ENCODE data around the gene SLC45A2. TPM values are rescaled to one million over a fixed set of nuclear protein-coding genes. Genes with fewer than 3 reads are reported as not detected.
A peak's percentile ranks its signal among the peaks of the same experiment; 100 is the strongest.
"Not testable (repeated sequence)": the region's sequence is repeated elsewhere in the genome, so short reads cannot be mapped to it uniquely, and the experiment has no call there.

SLC45A2 gene
- total and polyA plus RNA-seq, 9 of the 15 experiments (the other 6 are each of a cell fraction or from before 2014, with no cell fraction given) = 0.03 to 0.29 (median 0.14) TPM; not detected in 4

DNA sequence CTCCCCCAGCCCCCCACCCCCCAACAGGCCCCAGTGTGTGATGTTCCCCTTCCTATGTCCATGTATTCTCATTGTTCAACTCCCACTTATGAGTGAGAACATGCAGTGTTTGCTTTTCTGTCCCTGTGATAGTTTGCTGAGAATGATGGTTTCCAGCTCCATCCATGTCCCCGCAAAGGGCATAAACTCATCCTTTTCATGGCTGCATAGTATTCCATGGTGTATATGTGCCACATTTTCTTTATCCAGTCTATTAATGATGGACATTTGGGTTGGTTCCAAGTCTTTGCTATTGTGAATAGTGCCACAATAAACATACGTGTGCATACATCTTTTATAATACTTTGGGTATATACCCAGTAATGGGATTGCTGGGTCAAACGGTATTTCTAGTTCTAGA is 69.6 kb downstream of the SLC45A2 start:
- FAIRE-seq; H3K27me3 ChIP-seq (ENCODE audit: control insufficient read depth in 2 of 2, insufficient read depth in 2 of 2, low read length in 2 of 2); H3K4me2 ChIP-seq (ENCODE audit: insufficient read depth, low read length); H2AFZ ChIP-seq (ENCODE audit: low read depth, low read length); BruUV-seq (replicated peaks); H3K4me1 ChIP-seq (replicated peaks in 1 of 2; ENCODE audit: control insufficient read depth in 2 of 2, insufficient read depth in 2 of 2, low read length in 2 of 2); H3K79me2 ChIP-seq (ENCODE audit: control insufficient read depth, insufficient read depth, low read length); H3K27ac ChIP-seq (ENCODE audit: extremely low read depth, low read depth, low read length); H3K9ac ChIP-seq (ENCODE audit: insufficient read depth in 1 of 2, low read depth in 2 of 2, low read length in 2 of 2); DNase-seq (ENCODE audit: extremely low read depth in 1 of 4, low spot score in 3 of 4); H4K20me1 ChIP-seq (replicated peaks; ENCODE audit: control insufficient read depth, insufficient read depth, low read length); H3K9me1 ChIP-seq (ENCODE audit: control insufficient read depth, insufficient read depth, low read length); H3K36me3 ChIP-seq (ENCODE audit: control insufficient read depth, insufficient read depth, low read length); POLR2A ChIA-PET; in situ Hi-C loops (cut with MboI); intact Hi-C loops (cut with micrococcal nuclease); H3K4me3 ChIP-seq; H3K9me3 ChIP-seq (replicated peaks; ENCODE audit: control insufficient read depth, insufficient read depth, low read depth, low read length); ATAC-seq: not testable (repeated sequence)
- peak; percentile 65 for TF ChIP-seq ZNF146 (CRISPR knock-in tag; IDR thresholded peaks at IDR 0.05; ENCODE audit: unreplicated experiment)
- CTCF ChIA-PET (ENCODE audit: low intra/inter-chr PET ratio) = interaction anchor here (1.1 kb wide), 1 partner anchor 13 kb away, joined by 5 read pairs; no protein-coding TSS in a partner anchor
- WGBS (ENCODE audit: insufficient coverage, low coverage, missing lambda C conversion rate) = 7% methylated on average over 3 of the region's 3 CpGs

DNA sequence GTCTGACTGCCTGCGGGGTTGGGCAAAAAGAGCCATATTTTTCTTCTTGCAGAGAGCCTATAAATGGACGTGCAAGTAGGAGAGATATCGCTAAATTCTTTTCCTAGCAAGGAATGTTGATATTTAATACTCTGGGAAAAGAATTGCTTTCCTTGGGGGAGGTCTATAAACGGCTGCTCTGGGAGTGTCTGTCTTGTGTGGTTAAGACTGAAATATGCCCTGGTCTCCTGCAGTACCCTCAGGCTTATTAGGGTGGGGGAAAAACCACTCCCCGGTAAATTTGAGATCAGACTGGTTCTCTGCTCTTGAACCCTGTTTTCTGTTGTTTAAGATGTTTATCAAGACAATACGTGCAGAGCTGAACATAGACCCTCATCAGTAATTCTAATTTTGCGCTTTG is 78.2 kb downstream of the SLC45A2 start:
- H3K4me3 ChIP-seq; H3K9me1 ChIP-seq (ENCODE audit: control insufficient read depth, insufficient read depth, low read length); ATAC-seq; CTCF ChIA-PET (ENCODE audit: low intra/inter-chr PET ratio); DNase-seq (ENCODE audit: extremely low read depth in 1 of 4, low spot score in 3 of 4); H3K9ac ChIP-seq (ENCODE audit: insufficient read depth in 1 of 2, low read depth in 2 of 2, low read length in 2 of 2); H2AFZ ChIP-seq (ENCODE audit: low read depth, low read length); FAIRE-seq; POLR2A ChIA-PET; H3K27ac ChIP-seq (ENCODE audit: extremely low read depth, low read depth, low read length); intact Hi-C loops (cut with micrococcal nuclease); H3K36me3 ChIP-seq (ENCODE audit: control insufficient read depth, insufficient read depth, low read length); in situ Hi-C loops (cut with MboI); BruUV-seq (replicated peaks); H4K20me1 ChIP-seq (replicated peaks; ENCODE audit: control insufficient read depth, insufficient read depth, low read length); H3K27me3 ChIP-seq (ENCODE audit: control insufficient read depth in 2 of 2, insufficient read depth in 2 of 2, low read length in 2 of 2); H3K79me2 ChIP-seq (ENCODE audit: control insufficient read depth, insufficient read depth, low read length); H3K4me2 ChIP-seq (ENCODE audit: insufficient read depth, low read length); H3K4me1 ChIP-seq (replicated peaks in 1 of 2; ENCODE audit: control insufficient read depth in 2 of 2, insufficient read depth in 2 of 2, low read length in 2 of 2); H3K9me3 ChIP-seq (replicated peaks; ENCODE audit: control insufficient read depth, insufficient read depth, low read depth, low read length): not testable (repeated sequence)
- WGBS (ENCODE audit: insufficient coverage, low coverage, missing lambda C conversion rate) = 3% methylated on average over 6 of the region's 7 CpGs
- 0 out of 2 replicates have a peak, but pooled peaks have one; percentile 66 for TF ChIP-seq CBX5 (IDR thresholded peaks at IDR 0.05; ENCODE audit: borderline replicate concordance, low read depth)

All from K562 (cell line).